ENCODE results near the gene RAN. TPM values are rescaled to one million over a fixed set of nuclear protein-coding genes. Genes with fewer than 3 reads are reported as not detected.
"Not testable (repeated sequence)": the region's sequence is repeated elsewhere in the genome, so short reads cannot be mapped to it uniquely, and the experiment has no call there.

The RAN gene
- total RNA-seq, 2 experiments from 2014 or later: 2,177 to 2,247 TPM

DNA sequence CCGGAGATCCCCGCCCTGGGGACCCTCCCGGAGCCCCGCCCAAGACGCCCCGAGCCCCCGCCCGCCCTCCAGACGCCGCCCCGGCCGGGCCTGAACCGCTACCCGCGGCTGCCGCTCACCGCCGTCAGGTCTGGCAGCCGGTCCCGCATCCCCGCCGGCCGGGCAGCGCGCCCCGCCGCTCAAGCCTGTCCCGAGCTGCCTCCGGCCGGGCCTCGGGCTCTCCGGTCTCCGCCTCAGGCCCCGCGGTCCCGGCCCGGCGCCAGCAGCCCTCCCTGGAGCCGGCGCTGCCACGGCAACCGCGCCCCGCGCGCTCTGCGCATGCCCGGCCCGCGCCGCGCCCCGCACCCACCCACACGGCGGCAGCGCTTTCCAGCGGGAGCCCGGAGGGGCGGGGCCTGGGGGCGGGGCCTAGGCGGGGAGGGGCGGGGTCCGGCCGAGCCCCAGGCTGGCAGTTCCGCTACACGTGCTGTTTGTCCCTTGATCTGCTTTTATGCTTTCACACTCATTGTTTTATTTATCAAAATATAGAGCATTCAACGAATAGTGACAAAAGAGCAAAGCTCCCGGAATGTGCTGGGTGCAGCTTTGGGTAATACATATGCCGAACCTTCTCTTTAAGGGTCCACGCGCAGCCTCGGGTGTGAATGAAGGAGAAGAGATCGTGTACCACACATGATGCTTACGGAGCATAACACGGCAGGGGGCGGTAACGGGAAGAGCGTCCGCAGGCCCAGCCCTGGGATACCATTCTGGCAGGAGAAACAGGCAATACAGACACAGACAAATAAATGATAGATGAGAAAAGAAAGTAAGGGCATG is 32.7 kb upstream of the RAN start, which contains the start of gene STX2:
Gene STX2 (minus strand): TSS at position 300 of the 819 bp plus-strand sequence. CDS start 151 bp downstream, at position 149.
- ChIA-PET POLR2A (interaction anchor here (1.1 to 4.9 kb wide), 8 partner anchors 10 to 39 kb away, joined by 3 to 15 read pairs (median 4); no protein-coding TSS in a partner anchor), CTCF (interaction anchor here (0.9 to 2.7 kb wide), 3 partner anchors 13 to 32 kb away, joined by 3 to 13 read pairs (median 5); no protein-coding TSS in a partner anchor)
- Mint-ChIP-seq H3K4me3 (peak within 1 kb of the TSS; percentile 80), H3K9me3 (no peaks in the 10 kb centered on the region), H3K27ac (peak within 1 kb of the TSS; percentile 65), H3K27me3 (no peaks in the 10 kb centered on the region), H3K4me1 (ENCODE audit: low read depth) (peaks cover 30% of the 10 kb centered on the region), H3K36me3 (ENCODE audit: low read depth) (no peaks in the 10 kb centered on the region)
- DNase-seq: peak; percentile 83
- intact Hi-C loops (cut with micrococcal nuclease): loop anchor here (5.0 kb wide), 1 partner anchor 33 kb away; the partner anchor contains the start of gene RAN
- TF ChIP-seq, protein P1, sequence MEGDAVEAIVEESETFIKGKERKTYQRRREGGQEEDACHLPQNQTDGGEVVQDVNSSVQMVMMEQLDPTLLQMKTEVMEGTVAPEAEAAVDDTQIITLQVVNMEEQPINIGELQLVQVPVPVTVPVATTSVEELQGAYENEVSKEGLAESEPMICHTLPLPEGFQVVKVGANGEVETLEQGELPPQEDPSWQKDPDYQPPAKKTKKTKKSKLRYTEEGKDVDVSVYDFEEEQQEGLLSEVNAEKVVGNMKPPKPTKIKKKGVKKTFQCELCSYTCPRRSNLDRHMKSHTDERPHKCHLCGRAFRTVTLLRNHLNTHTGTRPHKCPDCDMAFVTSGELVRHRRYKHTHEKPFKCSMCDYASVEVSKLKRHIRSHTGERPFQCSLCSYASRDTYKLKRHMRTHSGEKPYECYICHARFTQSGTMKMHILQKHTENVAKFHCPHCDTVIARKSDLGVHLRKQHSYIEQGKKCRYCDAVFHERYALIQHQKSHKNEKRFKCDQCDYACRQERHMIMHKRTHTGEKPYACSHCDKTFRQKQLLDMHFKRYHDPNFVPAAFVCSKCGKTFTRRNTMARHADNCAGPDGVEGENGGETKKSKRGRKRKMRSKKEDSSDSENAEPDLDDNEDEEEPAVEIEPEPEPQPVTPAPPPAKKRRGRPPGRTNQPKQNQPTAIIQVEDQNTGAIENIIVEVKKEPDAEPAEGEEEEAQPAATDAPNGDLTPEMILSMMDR (IDR thresholded peaks at IDR 0.05): no peak
- peak; percentile 94 for ATAC-seq

DNA sequence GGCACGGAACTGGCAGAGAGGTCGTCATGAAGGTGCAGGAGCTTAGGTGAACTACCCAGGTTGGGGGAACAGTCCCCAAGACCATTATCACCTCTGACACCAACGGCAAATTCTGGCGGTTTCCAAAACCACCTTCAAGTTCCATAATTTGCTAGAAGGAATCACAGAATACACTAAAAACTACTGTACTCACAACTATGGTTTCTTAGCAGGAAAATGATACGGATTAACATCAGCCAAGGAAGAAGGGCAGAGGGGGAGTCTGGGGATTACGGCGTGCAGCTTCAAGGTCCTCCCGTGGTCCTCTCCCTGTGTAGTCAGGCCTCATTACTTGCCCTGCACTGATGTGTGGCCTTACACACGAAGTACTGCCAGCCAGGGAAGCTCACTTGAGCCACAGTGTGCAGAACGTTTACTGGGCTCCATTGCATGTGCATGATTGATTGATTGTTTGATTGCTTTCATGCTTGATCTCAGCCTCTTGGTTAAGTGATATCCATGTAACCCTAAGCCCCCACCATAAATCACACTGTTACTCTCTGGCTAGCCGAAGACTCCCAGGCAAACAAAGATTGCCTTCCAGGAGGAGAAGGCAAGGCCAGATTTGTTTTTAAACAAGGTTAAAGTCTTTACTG is 32.0 kb upstream of the RAN start:
- no peaks in the 10 kb centered on the region for H3K36me3 Mint-ChIP-seq (ENCODE audit: low read depth)

DNA sequence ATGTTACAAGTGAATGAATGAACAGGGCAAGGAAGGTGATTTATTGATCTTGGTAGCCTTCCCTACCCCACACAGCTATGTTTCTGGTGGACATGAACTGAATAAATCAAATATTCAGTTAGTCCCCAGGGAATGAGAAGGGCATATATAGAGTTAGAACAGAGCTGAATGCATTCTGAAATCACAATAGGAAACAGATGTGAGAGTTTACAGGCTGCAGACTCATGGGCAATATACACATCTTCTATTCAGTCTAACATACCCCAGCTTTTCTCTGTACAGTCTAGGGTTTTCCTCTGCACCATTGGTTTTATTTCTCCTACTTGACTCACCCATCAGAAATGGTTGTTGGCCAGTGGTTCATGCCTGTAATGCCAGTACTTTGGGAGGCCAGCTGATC is 25.5 kb upstream of the RAN start:
- CTCF ChIA-PET: interaction anchor here (0.9 to 1.1 kb wide), 2 partner anchors 27 to 94 kb away, joined by 3 read pairs; no protein-coding TSS in a partner anchor
- TF ChIP-seq, protein P1 (IDR thresholded peaks at IDR 0.05): no peak
- Mint-ChIP-seq H3K4me3 (no peak overlapping the region), H3K9me3 (no peaks in the 10 kb centered on the region), H3K36me3 (ENCODE audit: low read depth) (no peaks in the 10 kb centered on the region), H3K4me1 (ENCODE audit: low read depth) (peaks cover 1% of the 10 kb centered on the region), H3K27ac (no peak overlapping the region), H3K27me3 (no peaks in the 10 kb centered on the region)
- DNase-seq (no peak), ATAC-seq (no peak)
- intact Hi-C loops (cut with micrococcal nuclease): no loop called here
- POLR2A ChIA-PET: interaction anchor here (0.7 to 1.6 kb wide), 5 partner anchors 20 to 34 kb away, joined by 3 to 7 read pairs (median 3); no protein-coding TSS in a partner anchor

More for the DNA sequence above, 32.0 kb upstream of the RAN start:
- Mint-ChIP-seq H3K4me3 (peak overlapping the region; percentile 70), H3K4me1 (ENCODE audit: low read depth) (peaks cover 30% of the 10 kb centered on the region), H3K9me3 (no peaks in the 10 kb centered on the region), H3K27me3 (no peaks in the 10 kb centered on the region), H3K27ac (peak overlapping the region; percentile 65)
- intact Hi-C loops (cut with micrococcal nuclease): loop anchor here (5.0 kb wide), 1 partner anchor 32 kb away; the partner anchor contains the start of gene RAN
- CTCF ChIA-PET: interaction anchor here (0.9 kb wide), 2 partner anchors 14 to 31 kb away, joined by 3 to 5 read pairs; no protein-coding TSS in a partner anchor
- TF ChIP-seq, protein P1 (IDR thresholded peaks at IDR 0.05): no peak
- ATAC-seq (no peak), DNase-seq (no peak)
- POLR2A ChIA-PET: interaction anchor here (1.1 to 1.7 kb wide), 3 partner anchors 10 to 38 kb away, joined by 3 to 8 read pairs (median 6); no protein-coding TSS in a partner anchor

DNA sequence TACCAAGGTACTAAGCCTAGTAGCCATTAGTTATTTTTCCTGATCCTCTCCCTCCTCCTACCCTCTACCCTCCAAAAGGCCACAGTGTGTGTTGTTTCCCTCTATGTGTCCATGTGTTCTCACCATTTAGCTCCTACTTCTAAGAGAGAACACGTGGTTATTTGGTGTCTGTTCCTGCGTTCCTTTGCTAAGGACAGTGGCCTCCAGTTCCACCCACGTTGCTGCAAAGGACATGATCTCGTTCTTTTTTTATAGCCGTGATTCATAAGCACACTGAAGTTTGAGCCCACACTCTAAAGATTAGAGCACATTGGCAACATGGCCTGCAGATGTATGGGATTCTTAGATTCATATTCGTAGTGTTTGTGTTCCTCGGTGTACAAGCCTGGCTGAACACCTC is 24.8 kb upstream of the RAN start:
- peaks cover 1% of the 10 kb centered on the region for H3K4me1 Mint-ChIP-seq (ENCODE audit: low read depth)
- POLR2A ChIA-PET: no interaction called here

DNA sequence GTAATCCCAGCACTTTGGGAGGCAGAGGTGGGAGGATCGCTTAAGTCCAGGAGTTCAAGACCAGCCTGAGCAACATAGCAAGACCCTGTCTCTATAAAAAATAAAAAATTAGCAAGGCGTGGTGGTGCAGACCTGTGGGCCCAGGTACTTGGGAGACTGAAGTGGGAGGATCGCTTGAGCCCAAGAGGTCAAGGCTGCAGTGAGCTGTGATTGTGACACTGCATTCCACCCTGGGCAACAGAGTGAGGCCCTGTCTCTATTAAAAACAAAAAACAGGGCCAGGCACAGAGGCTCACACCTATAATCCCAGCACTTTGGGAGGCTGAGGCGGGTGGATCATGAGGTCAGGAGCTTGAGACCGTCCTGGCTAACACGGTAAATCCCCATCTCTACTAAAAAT is 23.8 kb upstream of the RAN start:
- intact Hi-C loops (cut with micrococcal nuclease); H3K27me3 Mint-ChIP-seq; DNase-seq; H3K4me1 Mint-ChIP-seq (ENCODE audit: low read depth); H3K27ac Mint-ChIP-seq; ATAC-seq; H3K4me3 Mint-ChIP-seq; POLR2A ChIA-PET; CTCF ChIA-PET; H3K9me3 Mint-ChIP-seq; H3K36me3 Mint-ChIP-seq (ENCODE audit: low read depth): not testable (repeated sequence)

More for the DNA sequence above, 24.8 kb upstream of the RAN start:
- DNase-seq (no peak), ATAC-seq (no peak)
- H3K27me3 Mint-ChIP-seq: no peaks in the 10 kb centered on the region
- H3K9me3 Mint-ChIP-seq: no peaks in the 10 kb centered on the region
- no peaks in the 10 kb centered on the region for H3K36me3 Mint-ChIP-seq (ENCODE audit: low read depth)
- H3K27ac Mint-ChIP-seq: no peak overlapping the region
- intact Hi-C loops (cut with micrococcal nuclease): no loop called here
- no peak overlapping the region for H3K4me3 Mint-ChIP-seq
- CTCF ChIA-PET: no interaction called here
- TF ChIP-seq, protein P1 (IDR thresholded peaks at IDR 0.05): no peak

DNA sequence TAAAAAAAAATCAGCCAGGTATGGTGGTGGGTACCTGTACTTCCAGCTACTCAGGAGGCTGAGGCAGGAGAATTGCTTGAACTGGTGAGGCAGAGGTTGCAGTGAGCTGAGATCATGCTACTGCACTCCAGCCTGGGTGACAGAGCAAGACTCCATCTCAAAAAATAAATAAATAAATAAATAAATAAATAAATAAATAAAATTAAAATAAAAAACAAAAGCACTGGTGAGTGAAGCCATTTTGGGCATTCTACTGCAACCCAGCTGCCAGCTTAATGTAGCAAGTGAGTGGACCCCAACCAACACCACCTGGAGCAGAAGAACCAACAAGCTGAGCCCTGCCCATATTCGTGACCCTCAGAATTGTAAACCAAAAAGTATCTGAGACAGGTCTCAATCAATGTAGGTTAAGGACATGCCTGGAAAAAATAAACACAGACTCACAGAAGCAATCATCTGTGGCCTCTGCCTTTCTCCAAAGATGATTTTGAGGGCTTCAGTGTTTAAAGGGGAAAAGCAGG is 23.0 kb upstream of the RAN start:
- ATAC-seq; H3K9me3 Mint-ChIP-seq; CTCF ChIA-PET; DNase-seq; intact Hi-C loops (cut with micrococcal nuclease); POLR2A ChIA-PET; H3K27me3 Mint-ChIP-seq; H3K36me3 Mint-ChIP-seq (ENCODE audit: low read depth); H3K4me1 Mint-ChIP-seq (ENCODE audit: low read depth); H3K27ac Mint-ChIP-seq; H3K4me3 Mint-ChIP-seq: not testable (repeated sequence)
